HG03378 (cell line): ENCODE data around the gene PTGR3.
A peak's percentile ranks its signal among the peaks of the same experiment; 100 is the strongest.

Experiments
- ATAC-seq: cut with Tn5 transposase; IDR thresholded peaks from one replicate; pipeline ENCODE4 v1.9.1; 2021; ENCODE audit warnings: mild to moderate bottlenecking, moderate library complexity; ENCODE audit not compliant: unreplicated experiment

The PTGR3 gene

GRCh38 chr18:75215663-75216062 lies 6.7 kb upstream of the PTGR3 start:
- ATAC-seq: no peak

DNA sequence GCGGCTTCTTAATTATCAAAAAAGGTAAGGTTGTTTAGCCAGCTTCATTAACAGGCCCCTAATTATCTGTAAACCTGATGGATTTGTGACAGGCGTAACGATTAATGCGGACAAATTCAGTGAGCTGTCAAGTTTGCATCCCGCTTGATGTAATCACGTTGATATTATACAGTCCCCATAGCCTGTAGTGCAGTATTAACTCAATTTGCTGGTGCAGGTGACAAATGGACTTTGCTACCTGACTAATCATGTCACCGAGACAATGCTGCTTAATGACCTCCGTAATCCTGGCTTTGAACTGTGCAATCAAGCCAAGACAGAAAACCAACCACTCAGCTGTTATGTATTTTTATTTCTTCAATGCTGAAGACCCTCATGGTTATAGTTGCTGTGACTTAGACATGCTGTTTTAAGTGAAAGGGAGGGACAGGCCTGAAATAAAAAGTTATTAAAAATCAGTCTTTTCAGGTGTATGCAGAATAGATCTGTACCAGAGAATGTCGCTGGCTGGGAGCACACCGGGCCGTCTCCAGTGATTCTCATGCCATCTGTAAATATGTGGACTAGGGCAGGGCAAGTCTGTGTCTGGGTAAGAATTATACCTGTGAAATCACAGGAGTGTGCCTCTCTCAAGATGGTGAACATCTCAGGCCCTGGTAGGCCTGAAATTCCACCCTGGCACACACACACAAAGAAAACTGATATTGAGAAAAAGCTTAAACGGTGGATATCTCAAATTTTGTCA lies 6.0 kb upstream of the PTGR3 start:
- ATAC-seq: no peak

DNA sequence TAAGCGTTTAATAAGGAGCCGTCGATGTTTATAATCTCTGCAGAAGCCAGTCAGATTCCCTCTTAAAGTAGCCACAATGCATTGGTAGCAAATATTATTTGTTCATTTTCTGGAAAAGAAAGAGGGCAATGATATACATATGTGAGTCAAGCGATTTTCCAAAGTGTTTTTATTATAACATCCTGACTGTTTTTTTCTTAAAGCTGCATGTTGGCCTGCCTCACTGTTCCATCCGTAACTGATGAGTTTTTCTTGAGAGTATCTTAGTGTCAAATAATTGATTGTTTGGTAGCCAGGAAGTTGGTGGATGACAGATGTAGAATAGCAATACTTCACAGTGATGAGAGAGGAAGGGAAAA lies 5.4 kb upstream of the PTGR3 start:
- ATAC-seq: no peak

DNA sequence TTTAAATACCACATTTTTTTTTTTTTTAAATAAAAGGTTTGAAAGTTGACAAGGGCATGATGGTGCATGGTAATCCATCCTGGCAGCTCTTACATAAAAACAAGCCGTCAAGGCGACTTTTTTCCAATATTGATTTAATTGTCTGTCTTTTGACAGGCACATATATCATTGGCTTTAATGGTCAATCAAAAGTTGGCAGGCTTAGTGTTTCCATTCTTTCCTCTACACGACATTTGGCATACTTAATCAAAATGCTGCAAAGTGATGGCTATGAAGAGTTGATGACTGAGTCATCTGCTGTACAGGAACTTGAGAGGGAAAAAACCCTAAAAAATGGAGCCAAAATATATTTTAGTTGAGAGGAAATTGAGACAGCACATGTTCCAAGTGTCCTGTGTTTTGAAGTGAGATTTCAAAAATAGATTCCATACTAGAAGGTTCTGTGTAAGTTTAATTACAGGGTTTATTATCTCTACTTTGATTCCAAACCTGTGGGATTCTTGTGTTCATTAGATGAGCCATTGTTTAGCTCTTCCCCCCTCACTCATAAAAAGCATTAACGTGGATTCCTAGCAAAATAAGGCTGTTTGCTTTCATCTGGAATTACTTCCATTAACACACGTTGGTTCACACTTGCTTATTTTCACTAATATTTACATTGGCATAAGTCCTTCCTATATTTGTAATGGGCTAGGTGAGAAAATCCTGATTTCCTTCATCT lies 4.8 kb upstream of the PTGR3 start:
- no peak for ATAC-seq

GRCh38 chr18:75212751-75213090 lies 3.8 kb upstream of the PTGR3 start:
- no peak for ATAC-seq

DNA sequence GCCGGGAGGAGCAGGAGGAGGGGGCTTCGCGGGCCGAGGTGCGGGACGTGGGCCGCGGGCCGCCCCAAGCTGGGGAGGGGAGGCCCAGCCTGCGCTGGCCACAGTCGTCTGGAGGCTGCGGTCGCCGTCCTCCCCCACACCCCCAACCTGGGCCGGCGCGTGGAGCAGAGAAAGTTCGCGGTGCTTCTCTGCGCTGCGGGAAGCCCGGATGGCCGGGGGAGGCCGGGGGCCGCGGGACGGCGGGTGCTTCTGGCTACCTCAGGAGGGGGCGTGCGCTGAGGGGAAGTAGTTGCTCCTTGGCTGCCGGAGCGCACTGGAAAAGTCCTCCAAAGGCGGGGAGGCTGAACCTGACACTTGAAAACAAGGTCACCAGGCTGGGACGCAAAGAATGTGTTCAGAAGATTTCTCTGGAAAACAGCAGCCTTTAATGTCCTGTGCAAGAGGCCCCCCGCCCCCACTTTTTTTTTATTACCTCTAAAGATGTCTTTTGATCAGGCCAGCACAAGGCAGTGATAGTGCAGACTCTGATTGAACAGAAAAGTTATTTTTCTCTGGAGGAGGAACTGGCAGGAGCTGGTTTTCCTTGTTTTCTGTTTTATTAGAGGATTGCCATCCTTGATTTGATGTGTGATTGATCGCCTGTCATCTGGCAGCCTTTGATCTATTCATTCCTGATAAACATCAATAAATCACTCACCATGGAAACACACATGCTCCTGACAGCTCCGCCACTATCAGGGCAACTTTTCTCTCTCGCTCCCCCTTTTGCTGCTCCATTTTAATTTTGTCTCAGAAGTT lies 3.2 kb upstream of the PTGR3 start:
- no peak for ATAC-seq

- ATAC-seq: no peak
Measured at GRCh38 chr18:75211626-75211952, 2.6 kb upstream of the PTGR3 start.

GRCh38 chr18:75211002-75211621 lies 2.2 kb upstream of the PTGR3 start:
- ATAC-seq: no peak

DNA sequence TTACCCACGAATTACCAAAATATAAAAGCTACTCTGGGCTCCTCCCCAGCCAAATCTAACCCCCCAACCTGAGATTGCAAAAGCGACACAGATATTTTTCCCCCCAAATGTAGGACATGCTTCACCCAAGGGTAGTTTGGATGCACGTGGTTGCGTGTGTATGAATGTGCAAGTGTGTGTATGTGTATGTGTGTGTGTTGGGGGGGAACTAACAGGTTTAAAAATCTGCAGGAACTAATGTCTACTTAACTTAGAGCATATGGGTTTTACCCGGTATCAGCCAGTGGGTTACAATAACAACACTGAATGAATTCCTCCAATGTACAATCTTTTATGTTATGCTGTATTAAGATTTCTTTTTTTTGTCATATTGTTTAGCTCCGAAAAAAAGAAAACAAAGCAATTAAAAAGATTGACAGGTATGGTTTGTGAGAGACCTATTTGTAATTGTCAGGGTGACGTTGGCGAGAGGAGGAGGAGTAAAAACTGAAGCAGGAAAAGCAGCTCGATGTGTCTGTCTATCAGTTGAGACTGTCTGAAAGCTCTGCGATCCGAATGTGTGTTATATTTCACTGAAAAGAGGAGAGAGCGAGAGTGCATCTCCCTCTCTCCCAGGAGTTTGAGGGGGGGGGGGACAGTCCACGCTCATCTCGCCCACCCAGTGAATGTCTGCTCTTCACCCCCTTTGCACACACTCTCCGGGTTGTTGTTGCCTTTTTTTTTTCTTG lies 1.5 kb upstream of the PTGR3 start, which contains the start of gene TSHZ1:
TSHZ1 (plus strand) TSS at position 524 of the 728 bp plus-strand sequence. CDS start 1,080 bp downstream, outside the sequence.
- ATAC-seq: peak; percentile 67

DNA sequence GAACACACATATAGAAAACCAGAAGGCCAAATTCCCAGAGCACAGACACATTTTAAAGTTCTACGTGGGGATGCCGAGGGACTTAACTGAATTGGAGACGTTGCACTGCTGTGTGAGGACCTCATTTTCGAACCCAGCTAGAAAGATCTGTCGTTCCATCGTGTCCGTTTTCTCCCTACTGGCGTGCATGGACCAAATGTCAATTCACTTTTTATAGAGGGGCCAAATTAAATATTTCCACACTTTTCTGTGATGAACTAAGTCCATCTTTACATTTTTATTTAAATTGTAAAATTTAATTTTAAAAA lies 966 bp upstream of the PTGR3 start:
- no peak for ATAC-seq

GRCh38 chr18:75208836-75209128 lies 157 bp downstream of the PTGR3 start:
- ATAC-seq: peak; percentile 13

GRCh38 chr18:75208155-75208835 lies 644 bp downstream of the PTGR3 start:
- ATAC-seq: peak; percentile 1

DNA sequence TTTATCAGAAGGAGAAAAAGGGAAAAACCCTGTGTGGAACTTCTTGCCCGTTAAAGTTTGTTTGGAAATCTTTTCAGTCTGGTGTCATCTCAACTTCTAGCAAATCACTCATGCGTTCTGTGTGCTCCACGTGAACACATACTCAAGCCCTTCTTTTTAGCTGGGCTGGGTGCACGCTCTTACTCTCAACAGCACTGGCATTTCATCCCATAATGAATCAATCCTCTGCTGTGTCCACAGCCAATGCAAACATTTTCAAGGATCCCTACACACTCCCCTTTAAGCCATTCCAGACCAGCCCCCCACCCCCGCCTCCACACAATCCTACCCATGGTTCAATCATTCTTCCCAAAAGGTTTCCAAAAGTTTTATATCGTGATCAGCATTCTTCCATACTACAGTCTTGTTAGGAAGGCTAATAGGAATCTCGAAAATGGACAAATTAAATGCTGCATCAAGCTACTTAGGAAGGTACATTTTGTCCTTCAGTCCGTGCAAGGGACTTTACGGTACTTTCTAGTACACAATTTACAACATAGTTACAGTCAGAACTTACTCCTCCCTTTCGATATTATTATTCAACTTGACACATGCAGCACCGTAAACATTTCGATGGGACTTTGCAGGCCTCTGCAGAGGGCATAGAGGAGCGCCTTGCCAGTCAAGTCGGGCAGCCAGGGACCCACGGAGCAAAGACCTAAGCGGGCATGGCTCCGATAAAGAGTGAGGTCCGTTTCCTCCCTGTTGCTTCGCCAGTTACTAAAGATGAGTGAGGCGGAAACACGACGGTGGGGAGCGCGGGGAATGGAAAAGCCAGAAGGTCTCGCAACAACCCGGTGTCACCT lies 1.4 kb downstream of the PTGR3 start:
- ATAC-seq: no peak

DNA sequence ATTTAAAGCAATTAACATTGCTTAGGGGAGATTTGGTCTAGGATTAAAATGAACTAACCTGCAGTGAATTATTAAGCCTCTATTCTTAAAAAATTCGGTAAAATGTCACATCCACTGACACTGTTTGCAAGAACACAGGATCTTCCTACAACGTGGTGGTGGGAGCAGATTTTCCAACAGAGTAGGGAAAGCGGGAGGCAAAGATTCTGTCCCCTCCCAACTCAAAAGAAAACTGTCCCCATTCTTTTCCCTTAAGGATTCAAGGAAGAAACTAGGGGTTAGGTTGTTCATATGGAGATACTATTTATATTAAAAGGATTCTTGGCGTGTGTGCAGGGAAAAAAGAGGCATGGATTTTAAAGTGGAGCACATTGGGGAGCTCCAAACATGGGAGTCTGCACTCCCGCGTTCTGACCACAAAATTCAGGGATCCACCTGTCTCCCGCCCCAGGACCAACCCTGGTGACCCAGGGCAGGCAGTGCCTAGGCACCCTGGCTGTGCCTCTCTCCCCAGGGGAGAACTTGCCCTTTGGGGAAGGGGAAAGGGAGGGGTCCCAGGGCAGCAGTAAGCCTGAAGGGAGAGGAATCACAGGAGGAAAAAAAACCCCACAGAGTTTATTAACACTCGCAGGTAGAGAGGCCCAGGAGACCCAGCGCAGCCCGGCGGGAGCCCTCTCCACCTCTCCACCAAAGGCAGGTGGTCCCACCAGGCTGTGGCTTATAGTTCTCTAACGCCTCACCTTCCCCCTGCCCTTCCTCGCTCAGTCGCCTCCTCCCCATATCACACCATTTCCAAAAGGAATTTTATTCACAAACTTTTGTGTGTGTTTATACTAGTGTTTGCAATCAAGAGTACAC lies 2.3 kb downstream of the PTGR3 start:
- ATAC-seq: no peak

GRCh38 chr18:75205514-75206132 lies 3.3 kb downstream of the PTGR3 start:
- ATAC-seq: no peak

GRCh38 chr18:75204732-75205513 lies 4.0 kb downstream of the PTGR3 start:
- no peak for ATAC-seq

DNA sequence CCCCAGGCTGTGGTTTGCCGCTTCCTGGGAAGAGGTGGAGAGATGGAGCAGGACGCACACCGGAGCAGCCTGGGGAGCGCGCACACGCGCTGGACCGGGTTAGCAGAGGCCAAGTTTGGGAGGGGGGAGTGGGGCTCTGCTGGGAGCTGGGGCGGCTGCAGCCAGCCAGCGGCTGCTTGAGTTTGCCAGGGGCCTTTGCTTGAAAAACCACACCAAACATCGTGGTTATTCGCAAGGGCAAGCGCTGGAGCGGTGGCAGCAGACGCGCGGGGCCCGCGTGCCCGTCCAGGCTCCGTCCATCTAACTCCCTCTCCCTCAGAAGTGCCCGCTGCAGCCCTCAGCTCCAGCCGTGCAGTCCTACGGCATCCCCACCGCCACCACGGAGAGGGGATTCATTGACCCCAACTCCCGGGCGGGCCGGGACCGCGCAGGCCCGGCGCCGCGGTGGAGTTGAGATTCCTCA lies 4.6 kb downstream of the PTGR3 start:
- ATAC-seq: no peak
